Gastrocnemius medialis (tissue), 4 donors: Measurements from ENCODE around the gene SLC30A5.

ENCODE experiments used
- CTCF ChIP-seq, 5 experiments: fragments of 450-650 bp in 3 of 5; fragments of 200-600 bp in 2 of 5; sonication (generic) in 2 of 5; IDR thresholded peaks in 4 of 5; conservative IDR thresholded peaks in 1 of 5; 1 replicate in 4 of 5; 2 replicates in 1 of 5; pipeline ENCODE4 v1.5.1; 2016 to 2019; ENCODE audit warnings: antibody characterized with exemption in 5 of 5, mild to moderate bottlenecking in 3 of 5, moderate library complexity in 3 of 5
- POLR2A ChIP-seq, 2 donors: fragments of 450-650 bp; IDR thresholded peaks; one replicate each; pipeline ENCODE4 v1.6.1; 2017; ENCODE audit warnings: antibody characterized with exemption in 2 of 2, mild to moderate bottlenecking in 2 of 2, moderate library complexity in 2 of 2

DNA sequence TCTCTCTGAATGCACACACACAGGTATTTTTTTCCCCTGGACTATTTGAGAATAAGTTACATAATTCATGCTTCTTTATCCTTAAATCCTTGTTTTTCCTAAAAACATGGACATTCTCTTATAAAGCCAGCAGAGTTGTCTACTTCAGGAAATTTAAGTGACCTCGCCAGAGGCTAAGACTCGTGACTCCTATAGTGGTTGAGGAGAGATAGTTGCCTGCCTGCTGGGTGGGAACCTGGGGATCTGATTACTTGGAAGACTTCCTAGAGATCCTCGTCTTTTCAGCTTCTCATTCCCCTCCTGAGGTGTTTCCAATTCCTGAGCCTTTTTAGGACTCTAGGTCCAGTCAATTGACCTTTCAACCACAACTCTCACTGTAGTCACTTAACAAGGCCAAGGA is 5.5 kb downstream of the SLC30A5 start:
- TF ChIP-seq CTCF (IDR thresholded peaks at IDR 0.05 in 4 of 5, conservative IDR thresholded peaks at IDR 0.05 in 1 of 5) (no peak), POLR2A (IDR thresholded peaks at IDR 0.05) (no peak)
